HL-60 (cell line): Measurements from ENCODE around the gene L1CAM.

ENCODE experiments used
- DNase-seq, 2 experiments: peaks; one replicate each; pipeline ENCODE4 v3.0.0-alpha.2; 2010 to 2020; ENCODE audit warnings: low read depth in 1 of 2, low spot score in 1 of 2
- H3K27ac ChIP-seq: fragments of 250-450 bp; sonication (Bioruptor Pico); replicated peaks from 2 replicates; pipeline ENCODE4 v1.5.1; 2020; ENCODE audit warnings: mild to moderate bottlenecking, moderate library complexity
- H3K27me3 ChIP-seq: fragments of 250-450 bp; sonication (Bioruptor Pico); 2 replicates; pipeline ENCODE4 v1.5.1; 2021; ENCODE audit warnings: mild to moderate bottlenecking, moderate library complexity; ENCODE audit not compliant: insufficient read depth, poor library complexity, severe bottlenecking
- H3K4me3 ChIP-seq: replicated peaks from 2 replicates; pipeline ENCODE4 v1.5.1; 2011; ENCODE audit warnings: mild to moderate bottlenecking, control low read depth, low read length; ENCODE audit not compliant: insufficient read depth
- CTCF ChIP-seq: IDR thresholded peaks from one replicate; pipeline ENCODE4 v1.5.1; 2011; ENCODE audit warnings: low read length, control low read depth, inconsistent platforms; ENCODE audit not compliant: insufficient read depth
- GABPA ChIP-seq: IDR thresholded peaks from 2 replicates; pipeline ENCODE4 v1.6.1; 2012; ENCODE audit warnings: low read depth
- POLR2AphosphoS5 ChIP-seq: IDR thresholded peaks from 2 replicates; pipeline ENCODE4 v1.6.1; 2012; ENCODE audit warnings: low read depth
- REST ChIP-seq: IDR thresholded peaks from 2 replicates; pipeline ENCODE4 v1.6.1; 2012; ENCODE audit warnings: low read depth; ENCODE audit not compliant: insufficient replicate concordance
- SPI1 ChIP-seq: IDR thresholded peaks from 2 replicates; pipeline ENCODE4 v1.6.1; 2012; ENCODE audit warnings: low read depth, mild to moderate bottlenecking, borderline replicate concordance

L1CAM gene

GRCh38 chrX:153931748-153932147 is 45.8 kb upstream of the L1CAM start:
- H3K27ac ChIP-seq, result 0 out of 2 replicates have a peak overlapping the region, but pooled peaks have one; percentile 1
- no peak for DNase-seq
- H3K4me3 ChIP-seq, result no peak overlapping the region
- no peaks in the 10 kb centered on the region for H3K27me3 ChIP-seq
- TF ChIP-seq CTCF (no peak), POLR2AphosphoS5 (no peak), GABPA (no peak), SPI1 (no peak), REST (no peak)

GRCh38 chrX:153931151-153931550 is 45.2 kb upstream of the L1CAM start:
- Histone ChIP-seq H3K27me3 (no peaks in the 10 kb centered on the region), H3K27ac (0 out of 2 replicates have a peak overlapping the region, but pooled peaks have one; percentile 1), H3K4me3 (no peak overlapping the region)
- no peak for DNase-seq
- TF ChIP-seq GABPA, result no peak
- no peak for TF ChIP-seq POLR2AphosphoS5
- TF ChIP-seq REST, result no peak
- no peak for TF ChIP-seq CTCF
- no peak for TF ChIP-seq SPI1

- no peak for DNase-seq
- H3K4me3 ChIP-seq, result no peak overlapping the region
- no peak for TF ChIP-seq POLR2AphosphoS5
- TF ChIP-seq GABPA, result no peak
- TF ChIP-seq REST, result no peak
- TF ChIP-seq SPI1, result no peak
- TF ChIP-seq CTCF, result no peak
- H3K27ac ChIP-seq, result peak overlapping the region; percentile 52
- no peaks in the 10 kb centered on the region for H3K27me3 ChIP-seq
Measured at GRCh38 chrX:153930011-153930910, 44.3 kb upstream of the L1CAM start.
